Activated naive CD4-positive, alpha-beta T cell treated with anti-CD3 and anti-CD28 coated beads, Interleukin-2, amount 50 U/mL, for 16 hours (primary cell): ENCODE measurements around the gene KRT31.
"Not testable (repeated sequence)": the region's sequence is repeated elsewhere in the genome, so short reads cannot be mapped to it uniquely, and the experiment has no call there.

Source experiments
- DNase-seq: peaks from one replicate; pipeline ENCODE4 v3.0.0-alpha.2; 2020

KRT31 gene

DNA sequence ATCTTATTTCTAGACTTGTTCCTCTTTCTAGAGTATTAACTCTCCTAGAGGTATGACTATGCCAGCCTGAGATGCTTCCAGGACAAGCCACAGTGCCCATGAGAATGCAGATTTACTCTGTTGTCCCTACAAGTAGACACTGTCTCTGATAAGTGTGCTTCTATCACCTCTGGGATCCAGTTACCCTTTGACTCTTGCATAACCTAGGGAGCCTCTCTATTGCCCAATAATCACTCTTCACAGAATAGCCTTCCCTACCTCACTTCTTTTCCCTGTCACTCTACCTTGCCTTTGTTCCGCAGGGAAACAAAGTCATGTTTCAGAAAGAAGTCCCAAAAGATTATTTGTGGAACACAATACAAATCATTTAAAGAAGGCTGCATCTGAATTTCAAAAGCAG, 13.7 kb downstream of the KRT31 start:
- DNase-seq: no peak

DNA sequence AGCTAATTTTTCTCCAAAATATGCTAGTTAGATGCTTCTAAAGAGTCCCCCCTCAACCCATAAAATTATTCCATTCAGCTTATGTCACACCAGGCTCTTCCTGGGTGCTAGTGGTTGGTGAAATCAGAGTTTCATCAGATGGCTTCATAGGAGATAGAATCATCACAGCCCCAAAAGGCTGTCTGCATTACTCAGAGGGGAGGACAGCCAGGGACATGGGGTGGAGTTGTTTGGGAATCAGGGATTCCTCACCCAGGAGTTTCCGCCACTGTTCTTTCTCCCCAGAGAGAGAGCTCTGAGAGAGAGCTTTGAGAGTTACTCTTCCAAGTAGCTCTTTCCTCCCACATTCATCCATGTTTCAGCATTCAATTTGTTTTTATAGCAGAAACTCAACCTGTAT, 15.0 kb downstream of the KRT31 start:
- DNase-seq: no peak

DNA sequence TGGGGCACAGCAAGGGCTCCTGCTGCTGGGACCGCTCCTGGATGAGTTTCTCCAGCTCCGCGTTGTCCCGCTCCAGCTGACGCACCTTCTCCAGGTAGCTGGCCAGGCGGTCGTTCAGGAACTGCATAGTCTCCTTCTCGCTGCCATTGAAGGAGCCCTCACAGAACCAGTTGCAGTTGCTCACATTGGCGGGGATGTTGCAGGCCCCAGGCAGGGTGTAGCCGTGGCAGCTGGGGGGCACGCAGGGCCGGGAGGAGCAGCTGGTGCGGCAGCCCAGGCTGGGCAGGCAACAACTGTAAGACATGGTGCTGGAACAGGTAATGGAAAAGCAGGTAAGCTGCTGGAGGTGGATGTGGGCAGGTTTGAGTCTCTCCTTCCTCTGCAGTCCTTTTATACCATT, 15.5 kb downstream of the KRT31 start, which contains the start of gene KRT34:
Gene KRT34, minus strand, starts transcription at position 364 of the 400 bp plus-strand sequence. Its CDS starts 60 bp downstream, at position 304.
- not testable (repeated sequence) for DNase-seq

DNA sequence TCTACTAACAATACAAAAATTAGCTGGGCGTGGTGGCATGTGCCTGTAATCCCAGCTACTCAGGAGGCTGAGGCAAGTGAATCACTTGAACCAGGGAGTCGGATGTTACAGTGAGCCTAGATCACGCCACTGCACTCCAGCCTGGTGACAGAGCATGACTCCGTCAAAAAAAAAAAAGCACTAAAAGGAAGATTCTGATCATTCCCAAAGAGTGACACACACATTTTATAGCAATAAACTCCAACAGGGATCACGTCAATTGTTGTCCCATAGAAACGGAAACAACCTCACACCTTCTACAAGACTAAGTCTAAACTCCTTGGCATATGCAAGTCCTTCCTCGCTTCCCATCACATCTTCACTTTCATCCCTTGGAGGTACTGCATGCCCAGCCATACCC, 17.3 kb downstream of the KRT31 start:
- DNase-seq: not testable (repeated sequence)

DNA sequence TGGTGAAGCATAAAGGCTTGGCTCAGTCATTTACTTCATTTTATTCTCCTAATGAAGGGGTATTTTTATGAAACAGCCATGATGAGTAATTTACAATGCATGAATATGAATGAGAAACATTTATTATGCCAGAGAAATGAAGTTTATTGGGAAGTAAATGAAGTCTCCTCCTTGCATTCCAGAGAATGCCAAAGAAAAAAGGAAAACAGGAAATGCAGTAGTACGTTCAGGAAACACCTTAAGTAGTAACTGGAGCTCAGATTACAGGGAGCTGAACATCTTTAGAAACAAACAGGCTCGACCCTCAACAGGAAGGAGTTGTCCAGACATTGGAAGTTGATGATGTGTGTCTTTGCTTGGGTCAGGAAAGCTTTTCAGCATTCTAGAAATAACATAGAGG, 19.9 kb downstream of the KRT31 start:
- DNase-seq: no peak

DNA sequence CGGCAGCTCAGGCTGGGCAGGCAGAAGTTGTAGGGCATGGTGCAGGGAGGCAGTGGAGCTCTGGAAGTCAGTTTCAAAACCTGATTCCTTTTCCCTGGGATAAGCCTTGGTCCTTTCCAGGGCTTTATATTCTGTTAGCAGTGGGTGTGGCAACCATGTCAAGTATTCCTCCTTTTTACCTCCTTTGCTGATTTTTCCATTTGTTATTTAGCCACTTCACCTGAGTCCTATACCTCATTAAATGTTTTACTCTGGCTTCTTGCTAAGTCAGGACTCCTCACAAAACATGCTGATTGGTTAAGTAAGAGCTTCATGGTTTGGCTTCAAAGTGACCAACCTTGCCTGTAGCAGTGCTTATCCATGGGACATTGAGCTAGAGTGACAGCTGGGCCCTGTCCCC, 27.7 kb downstream of the KRT31 start, which contains the start of gene KRT33B:
Gene KRT33B, minus strand, starts transcription at position 101 of the 400 bp plus-strand sequence. Its CDS starts 63 bp downstream, at position 38.
- DNase-seq: no peak

DNA sequence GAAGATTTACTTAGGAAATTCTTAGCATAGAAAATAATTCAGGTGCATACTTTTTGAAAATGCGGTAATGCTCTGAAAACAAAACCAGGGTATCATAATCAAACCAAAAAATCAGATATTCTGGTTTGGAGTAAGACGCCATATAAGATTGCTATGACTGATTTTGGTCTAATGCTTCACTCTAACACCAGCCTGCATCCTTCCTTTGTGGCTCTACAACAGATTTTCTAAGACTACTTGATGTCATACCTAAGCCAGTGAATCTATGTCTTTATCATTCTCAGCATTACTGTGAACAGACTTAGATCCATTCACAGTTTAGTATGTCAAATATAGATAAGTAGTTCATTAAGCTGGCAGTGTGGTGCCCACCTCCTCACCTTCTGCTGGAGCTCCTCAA, 28.4 kb downstream of the KRT31 start:
- DNase-seq: no peak

DNA sequence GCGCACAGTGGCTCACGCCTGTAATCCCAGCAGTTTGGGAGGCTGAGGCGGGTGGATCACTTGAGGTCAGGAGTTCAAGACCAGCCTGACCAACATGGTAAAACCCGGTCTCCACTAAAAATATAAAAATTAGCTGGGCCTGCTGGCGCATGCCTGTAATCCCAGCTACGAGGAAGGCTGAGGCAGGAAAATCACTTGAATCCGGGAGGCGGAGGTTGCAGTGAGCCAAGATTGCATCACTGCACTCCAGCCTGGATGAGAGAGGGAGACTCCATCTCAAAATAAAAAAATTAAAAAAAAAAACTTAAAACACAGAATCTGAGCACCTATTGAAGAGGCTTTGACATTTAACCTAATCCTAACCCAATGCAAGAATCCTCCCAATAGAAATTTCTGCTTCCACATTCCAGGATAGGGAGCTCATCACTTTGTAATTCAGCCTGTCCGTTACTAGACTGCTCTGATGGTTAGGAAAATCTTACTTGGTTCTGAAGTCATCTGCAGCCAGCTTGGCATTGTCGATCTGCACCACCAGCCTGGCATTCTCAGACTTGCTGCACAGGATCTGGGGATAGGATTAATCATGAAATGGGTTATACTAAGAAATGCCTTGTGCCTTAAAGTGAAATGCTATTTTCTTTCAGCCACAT, 29.9 kb downstream of the KRT31 start:
- DNase-seq: no peak

DNA sequence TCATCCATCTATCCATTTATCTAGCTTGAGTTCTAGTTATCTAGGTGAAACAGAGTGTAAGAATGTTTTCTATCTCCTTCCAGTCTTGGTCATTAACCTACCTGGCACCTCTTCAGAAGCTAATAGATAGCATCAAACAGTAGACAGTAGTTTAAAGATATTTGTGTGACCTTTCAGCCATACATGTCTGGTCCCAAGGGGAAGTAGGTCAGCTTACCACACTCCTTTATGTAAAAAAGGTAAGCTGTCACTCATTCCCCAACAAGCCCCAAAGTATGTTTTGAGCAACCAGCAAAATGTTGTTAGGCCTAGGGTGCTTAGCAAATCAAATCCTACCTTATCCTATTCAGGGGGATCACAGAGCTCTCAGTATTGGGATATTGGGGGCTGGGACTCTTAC, 31.3 kb downstream of the KRT31 start:
- DNase-seq: no peak

DNA sequence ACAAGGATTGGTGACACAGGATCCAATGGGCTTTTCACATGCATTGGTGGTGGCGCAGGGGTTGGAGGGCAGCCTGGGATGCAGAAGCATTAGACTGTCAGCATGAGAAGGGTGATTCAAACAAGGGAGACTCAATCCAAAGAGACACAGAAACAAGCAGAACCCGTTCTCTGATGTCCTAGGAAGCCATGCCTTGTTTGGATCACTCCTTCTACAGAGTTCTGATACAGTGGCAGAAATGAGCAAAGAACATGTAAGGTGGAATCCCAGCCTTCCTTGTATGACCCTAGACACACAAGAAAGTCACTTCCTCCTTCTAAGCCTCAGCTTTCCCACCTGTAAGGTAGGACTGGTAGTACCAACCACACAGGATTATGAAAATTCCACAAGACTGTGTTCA, 33.5 kb downstream of the KRT31 start:
- DNase-seq: no peak

DNA sequence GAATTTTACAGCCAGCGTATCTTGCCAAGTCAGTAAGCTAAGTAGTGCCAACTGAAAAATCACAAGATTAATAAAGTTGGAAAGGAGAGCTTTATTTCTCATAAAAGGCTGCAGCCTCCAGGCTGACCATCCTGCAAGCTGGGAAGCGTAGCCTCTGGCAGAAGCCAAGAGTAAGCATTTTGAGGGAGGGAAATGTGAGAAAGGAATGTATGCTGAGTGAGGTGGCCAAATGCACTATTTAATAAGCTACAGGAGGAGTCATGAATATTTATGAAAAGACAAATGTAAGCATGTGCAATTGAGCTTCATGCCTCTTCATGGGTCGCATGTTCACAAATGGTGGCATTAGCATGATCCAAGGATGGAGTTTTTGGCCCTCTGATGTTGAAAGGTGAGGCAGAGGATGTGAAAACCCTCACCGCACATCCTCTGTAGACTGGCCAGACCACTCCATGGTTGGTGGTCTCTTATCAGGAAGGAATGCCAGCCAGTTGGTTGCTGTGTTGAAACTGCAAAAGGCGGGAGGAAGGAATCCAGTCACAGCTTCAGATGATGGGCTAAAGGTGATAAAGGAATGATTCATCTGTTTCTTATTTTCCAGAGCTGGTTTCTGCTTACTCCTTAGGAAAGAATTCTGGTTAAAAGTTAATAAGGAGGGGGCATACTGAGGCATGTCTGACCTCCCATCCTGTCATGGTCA, 37.0 kb downstream of the KRT31 start:
- no peak for DNase-seq

DNA sequence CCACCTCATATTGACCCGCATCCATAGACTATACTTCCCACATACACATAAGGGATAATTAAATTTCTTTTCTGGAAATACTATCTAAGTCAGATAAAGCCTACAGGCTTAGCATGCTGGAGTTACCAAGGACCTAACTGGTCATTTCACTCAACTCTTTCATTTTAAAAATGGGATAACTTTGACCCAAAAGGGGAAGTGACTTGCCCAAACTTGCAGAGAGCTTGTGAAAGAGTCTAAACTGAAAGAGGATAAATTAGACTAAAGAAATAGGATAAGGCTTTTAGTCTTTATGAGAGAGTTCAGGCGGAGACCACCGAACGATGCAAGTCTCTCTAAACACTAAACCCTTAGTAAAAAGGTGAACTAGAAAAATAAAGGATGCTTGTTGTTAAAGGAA, 42.9 kb downstream of the KRT31 start:
- DNase-seq: no peak

DNA sequence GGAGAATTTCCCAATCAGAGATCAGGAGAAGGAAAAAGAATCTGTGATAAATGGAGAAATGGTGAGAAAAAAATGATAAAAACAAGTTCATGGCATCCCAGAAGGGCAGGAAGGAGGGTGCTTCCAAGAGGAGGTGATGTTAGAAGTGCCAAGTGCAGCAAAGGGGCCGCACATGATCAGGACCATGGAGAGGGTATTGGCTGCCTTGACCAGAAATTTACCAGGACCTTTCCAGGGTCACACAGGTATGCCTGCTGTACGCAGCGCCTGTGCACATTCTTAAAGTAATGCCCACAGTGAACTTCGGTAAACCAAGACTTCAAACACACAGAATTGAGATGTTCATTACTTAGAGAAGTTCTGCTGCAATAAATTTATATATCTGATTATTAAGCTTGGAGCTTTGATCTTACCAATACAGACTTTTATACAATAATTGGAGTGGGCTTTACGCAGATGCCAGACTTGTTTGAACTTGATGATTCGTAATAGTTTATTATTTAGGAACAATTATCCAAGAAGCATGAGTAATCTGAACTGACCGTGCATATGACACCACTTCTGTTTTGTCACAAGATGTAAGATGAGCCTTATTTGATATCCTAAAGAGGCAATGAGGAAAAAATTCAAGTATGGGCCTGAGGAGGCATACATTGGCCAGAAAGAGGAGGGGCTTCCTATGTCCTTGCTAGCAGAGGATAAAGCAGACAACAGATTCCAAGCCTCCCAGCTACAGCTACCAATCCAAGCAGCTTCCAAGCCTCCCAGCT, 44.6 kb downstream of the KRT31 start:
- no peak for DNase-seq

DNA sequence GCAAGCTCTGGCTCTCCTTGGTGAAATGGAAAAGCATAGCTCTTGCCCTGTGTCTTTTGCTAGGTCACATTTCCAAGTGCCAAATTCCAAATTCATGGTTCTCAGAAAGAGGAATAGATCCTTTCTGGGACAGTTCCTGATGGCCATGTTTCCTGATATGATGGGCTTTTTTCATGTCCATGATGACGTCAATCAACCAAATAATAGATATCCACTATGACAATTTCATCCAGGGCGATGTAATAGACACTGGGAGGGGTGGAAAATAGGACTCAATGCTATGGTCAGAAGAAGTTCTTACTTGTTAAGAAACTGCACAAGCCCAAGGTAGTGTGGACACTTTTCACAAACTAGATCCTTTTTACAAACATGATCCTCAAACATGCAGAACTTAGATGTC, 46.2 kb downstream of the KRT31 start:
- DNase-seq: no peak

DNA sequence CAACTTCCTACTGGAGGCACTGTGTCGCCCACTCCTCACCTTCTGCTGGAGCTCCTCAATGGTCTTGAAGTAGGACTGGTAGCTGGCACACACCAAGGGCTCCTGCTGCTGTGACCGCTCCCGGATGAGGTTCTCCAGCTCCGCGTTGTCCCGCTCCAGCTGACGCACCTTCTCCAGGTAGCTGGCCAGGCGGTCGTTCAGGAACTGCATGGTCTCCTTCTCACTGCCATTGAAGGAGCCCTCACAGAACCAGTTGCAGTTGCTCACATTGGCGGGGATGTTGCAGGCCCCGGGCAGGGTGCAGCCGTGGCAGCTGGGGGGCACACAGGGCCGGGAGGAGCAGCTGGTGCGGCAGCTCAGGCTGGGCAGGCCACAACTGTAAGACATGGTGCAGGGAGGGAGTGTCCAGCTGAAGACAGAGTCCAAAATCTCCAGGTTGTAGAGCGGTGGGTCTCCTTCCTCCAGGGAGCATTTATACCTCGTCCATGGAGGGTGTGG, 47.0 kb downstream of the KRT31 start, which contains the start of gene KRT33A:
Gene KRT33A, minus strand, starts transcription at position 448 of the 498 bp plus-strand sequence. Its CDS starts 61 bp downstream, at position 387.
- DNase-seq: not testable (repeated sequence)

DNA sequence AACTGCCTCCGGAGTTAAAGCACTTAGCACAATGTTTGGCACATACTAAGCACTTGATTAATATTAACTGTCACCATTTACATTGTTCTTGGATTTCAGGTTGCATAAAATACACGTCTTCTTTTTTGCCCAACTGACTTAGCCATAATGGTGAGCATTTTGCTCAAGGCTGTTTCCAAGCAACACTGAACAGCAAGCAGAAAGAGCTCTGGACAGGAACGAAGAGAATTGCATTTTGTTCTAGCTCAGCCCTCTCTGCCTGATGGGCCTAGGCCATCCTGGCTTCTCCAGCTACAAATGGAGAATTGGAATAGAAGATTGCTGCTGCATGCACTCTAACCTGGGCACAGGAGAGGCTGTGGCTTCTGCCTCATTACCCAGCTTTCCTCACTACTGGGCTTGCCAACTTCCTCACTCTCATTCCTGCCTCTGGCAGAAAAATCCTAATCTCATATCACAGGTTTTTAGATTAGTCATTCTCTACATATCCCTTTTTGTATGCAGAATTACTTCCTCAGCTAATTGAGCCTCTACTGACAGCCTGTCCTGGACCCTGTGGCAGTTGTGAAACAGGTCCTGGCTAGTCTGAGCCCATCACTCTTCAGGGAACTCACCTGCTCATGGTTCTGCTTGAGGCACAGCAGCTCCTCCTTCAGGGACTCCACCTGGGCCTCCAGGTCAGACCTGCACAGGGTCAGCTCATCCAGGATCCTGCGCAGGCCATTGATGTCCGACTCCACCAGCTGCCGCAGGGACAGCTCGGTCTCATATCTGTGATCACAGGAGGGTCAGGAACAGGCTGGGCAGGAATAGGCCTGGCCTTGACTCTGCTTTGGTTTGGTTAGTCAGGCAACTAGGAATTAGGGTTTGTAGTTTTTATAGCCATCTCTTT, 49.3 kb downstream of the KRT31 start:
- no peak for DNase-seq

DNA sequence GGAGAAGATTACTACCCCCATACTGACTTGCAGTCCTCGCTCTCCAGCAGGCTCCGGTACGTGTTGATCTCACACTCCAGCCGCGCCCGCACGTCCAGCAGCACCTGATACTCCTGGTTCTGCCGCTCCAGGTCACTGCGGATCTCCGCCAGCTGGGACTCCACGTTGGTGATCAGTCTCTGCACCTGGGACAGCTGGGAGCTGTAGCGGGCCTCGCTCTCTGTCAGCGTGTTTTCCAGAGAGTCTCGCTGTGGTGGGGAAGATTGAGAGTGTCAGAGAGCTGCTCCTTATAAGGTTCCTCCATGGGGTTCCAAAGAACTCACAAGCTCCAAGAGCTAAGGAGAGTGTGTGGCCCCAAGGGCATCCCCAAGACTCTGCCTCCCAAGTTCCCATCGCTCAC, 51.0 kb downstream of the KRT31 start:
- DNase-seq: not testable (repeated sequence)

DNA sequence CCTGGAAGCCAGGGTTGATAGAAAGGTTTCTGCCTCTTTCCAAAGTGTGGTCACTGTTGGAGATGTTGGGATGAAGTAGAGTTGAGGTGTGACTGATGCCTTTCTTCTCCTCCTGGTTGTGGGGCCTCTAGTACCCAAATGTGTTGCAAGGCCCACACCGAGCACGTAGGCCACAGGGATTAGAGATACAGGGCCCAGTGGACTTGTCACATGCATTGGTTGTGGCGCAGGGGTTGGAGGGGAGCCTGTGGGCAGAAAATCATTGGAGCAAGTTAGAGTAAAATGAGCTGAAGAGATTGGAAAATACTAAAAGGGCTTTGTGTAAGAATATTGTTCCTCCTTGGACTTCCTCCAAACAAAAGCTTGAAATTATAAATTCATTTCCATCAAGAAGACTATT, 51.4 kb downstream of the KRT31 start:
- no peak for DNase-seq
